A549 (cell line): ENCODE measurements around the gene SLC9A9. TPM values are rescaled to one million over a fixed set of nuclear protein-coding genes. Genes with fewer than 3 reads are reported as not detected.

Experiments
- ATAC-seq, 2 experiments: fragments of 200-7000 bp in 1 of 2; fragments of >200 bp in 1 of 2; cut with Nextera tagmentation in 1 of 2; cut with Tn5 transposase in 1 of 2; 3 replicates each; pipeline versions ENCODE4 v1.8.0 to v1.9.1; 2018 to 2020; ENCODE audit warnings: mild to moderate bottlenecking in 1 of 2, moderate library complexity in 1 of 2
- CTCF ChIA-PET: fragments of 300-600 bp; sonication (Branson Sonifier 250); formaldehyde crosslinking; extraction: SDS; loops from one replicate; lab custom pipeline; 2021; ENCODE audit warnings: antibody characterized with exemption, inconsistent platforms; lab: Yijun Ruan, JAX
- POLR2A ChIA-PET: fragments of 350-600 bp; formaldehyde crosslinking; extraction: SDS; loops from one replicate; lab custom pipeline; 2021; ENCODE audit warnings: antibody characterized with exemption, inconsistent platforms; lab: Yijun Ruan, JAX
- DNase-seq, 2 experiments: peaks; one replicate each; pipeline versions ENCODE4 v3.0.0 to v3.0.0-alpha.2; 2011 to 2016; ENCODE audit warnings: low read depth in 1 of 2, low spot score in 1 of 2
- FAIRE-seq: peaks from 2 replicates; lab custom pipeline; 2011; peaks lifted over from hg19 to GRCh38; lab: Jason Lieb, UNC
- H3K27ac ChIP-seq, 2 experiments: fragments of >200 bp; sonication (Bioruptor Twin); formaldehyde crosslinking; 3 replicates each; pipeline ENCODE4 v1.5.1; 2016 to 2017
- H3K4me1 ChIP-seq: fragments of >200 bp; sonication (Bioruptor Twin); formaldehyde crosslinking; 3 replicates; pipeline ENCODE4 v1.6.1; 2016
- H3K4me2 ChIP-seq: fragments of >200 bp; sonication (Bioruptor Twin); formaldehyde crosslinking; 3 replicates; pipeline ENCODE4 v1.6.1; 2016
- H3K4me3 ChIP-seq: fragments of >200 bp; sonication (Bioruptor Twin); formaldehyde crosslinking; 3 replicates; pipeline ENCODE4 v1.5.1; 2016
- H3K9me3 ChIP-seq: fragments of >200 bp; sonication (Bioruptor Twin); formaldehyde crosslinking; 3 replicates; pipeline ENCODE4 v1.6.1; 2016
- EHF ChIP-seq: fragments of 250-450 bp; sonication (Bioruptor Pico); IDR thresholded peaks from 2 replicates; pipeline ENCODE4 v1.5.0; 2020; ENCODE audit warnings: mild to moderate bottlenecking
- EP300 ChIP-seq, 2 experiments: fragments of >200 bp; sonication (Bioruptor Twin); formaldehyde crosslinking; IDR thresholded peaks; 2 replicates in 1 of 2; 3 replicates in 1 of 2; pipeline ENCODE4 v1.6.1; 2016 to 2017
- ESRRA ChIP-seq: fragments of 150-350 bp; IDR thresholded peaks from 2 replicates; pipeline ENCODE4 v1.6.1; 2014; ENCODE audit warnings: mild to moderate bottlenecking, low read length, borderline replicate concordance
- FOSB ChIP-seq: fragments of 250-450 bp; sonication (Bioruptor Pico); IDR thresholded peaks from 2 replicates; pipeline ENCODE4 v1.5.0; 2020; ENCODE audit warnings: mild to moderate bottlenecking, moderate library complexity
- FOSL2 ChIP-seq, 2 experiments: fragments of 450-650 bp in 1 of 2; fragments of >200 bp in 1 of 2; sonication (Bioruptor Twin) in 1 of 2; formaldehyde crosslinking; IDR thresholded peaks; 2 replicates each; pipeline versions ENCODE4 v1.5.0 to v1.6.1; 2016 to 2020; ENCODE audit warnings: mild to moderate bottlenecking in 1 of 2, moderate library complexity in 1 of 2
- HDAC2 ChIP-seq: fragments of 200-600 bp; sonication (generic); IDR thresholded peaks from 2 replicates; pipeline ENCODE4 v1.6.1; 2016
- HEYL ChIP-seq: fragments of 250-450 bp; sonication (Bioruptor Pico); IDR thresholded peaks from 2 replicates; pipeline ENCODE4 v1.8.0; 2021; ENCODE audit warnings: mild to moderate bottlenecking, moderate library complexity
- HOXA7 ChIP-seq: fragments of 250-450 bp; sonication (Bioruptor Pico); IDR thresholded peaks from 2 replicates; pipeline ENCODE4 v1.5.0; 2020; ENCODE audit warnings: mild to moderate bottlenecking, moderate library complexity
- HOXB13 ChIP-seq: fragments of 250-450 bp; sonication (Bioruptor Pico); IDR thresholded peaks from 2 replicates; pipeline ENCODE4 v1.5.0; 2020; ENCODE audit warnings: low read depth, mild to moderate bottlenecking, moderate library complexity
- HOXB5 ChIP-seq: fragments of 250-450 bp; sonication (Bioruptor Pico); IDR thresholded peaks from 2 replicates; pipeline ENCODE4 v1.5.0; 2020; ENCODE audit warnings: mild to moderate bottlenecking, moderate library complexity
- JUNB ChIP-seq: fragments of >200 bp; sonication (Bioruptor Twin); formaldehyde crosslinking; IDR thresholded peaks from 2 replicates; pipeline ENCODE4 v1.6.1; 2016
- MYC ChIP-seq: IDR thresholded peaks from 2 replicates; pipeline ENCODE4 v1.6.1; 2012; ENCODE audit warnings: mild to moderate bottlenecking, inconsistent platforms, low read length, improper control_type of control experiment, borderline replicate concordance
- NFE2L2 ChIP-seq: fragments of 150-350 bp; conservative IDR thresholded peaks from 2 replicates; pipeline ENCODE4 v1.6.1; 2014; ENCODE audit warnings: low read length
- PHF8 ChIP-seq: fragments of 200-600 bp; sonication (generic); IDR thresholded peaks from 2 replicates; pipeline ENCODE4 v1.6.1; 2016; ENCODE audit warnings: low read depth, mild to moderate bottlenecking, antibody characterized with exemption, moderate library complexity, borderline replicate concordance
- RAD21 ChIP-seq, 2 experiments: fragments of >200 bp in 1 of 2; sonication (Bioruptor Twin) in 1 of 2; formaldehyde crosslinking in 1 of 2; IDR thresholded peaks in 1 of 2; conservative IDR thresholded peaks in 1 of 2; 2 replicates in 1 of 2; 3 replicates in 1 of 2; pipeline ENCODE4 v1.6.1; 2012 to 2018; ENCODE audit warnings: inconsistent platforms in 1 of 2
- RFX5 ChIP-seq: fragments of 450-650 bp; IDR thresholded peaks from 2 replicates; pipeline ENCODE4 v1.7.1; 2014; ENCODE audit warnings: antibody characterized with exemption, mild to moderate bottlenecking, moderate library complexity
- RNF2 ChIP-seq: fragments of 200-600 bp; sonication (generic); IDR thresholded peaks from 2 replicates; pipeline ENCODE4 v1.6.1; 2016; ENCODE audit warnings: low read depth, mild to moderate bottlenecking, antibody characterized with exemption, moderate library complexity, borderline replicate concordance
- ZFP36 ChIP-seq: fragments of 450-650 bp; IDR thresholded peaks from 2 replicates; pipeline ENCODE4 v1.6.1; 2014; ENCODE audit warnings: borderline replicate concordance; ENCODE audit not compliant: partially characterized antibody
- ZNF302 ChIP-seq: fragments of 250-450 bp; sonication (Bioruptor Pico); IDR thresholded peaks from 2 replicates; pipeline ENCODE4 v1.9.0; 2021; ENCODE audit warnings: inconsistent platforms, mild to moderate bottlenecking, moderate library complexity
- ZSCAN20 ChIP-seq: fragments of 250-450 bp; sonication (Bioruptor Pico); IDR thresholded peaks from 2 replicates; pipeline ENCODE4 v1.8.0; 2022; ENCODE audit warnings: mild to moderate bottlenecking, moderate library complexity
- WGBS: methylation state at CpG from one replicate; pipeline ENCODE4 v1.1.6; 2017; ENCODE audit errors: missing lambda C conversion rate; 5-methylcytosine and 5-hydroxymethylcytosine counted together
- polyA plus RNA-seq, 4 experiments: library from polyadenylated mRNA; depleted of rRNA in 3 of 4; stranded (reverse); fragments of >200 nt; fragmentation: RNase III in 1 of 4; extraction: RNeasy Plus Mini Kit Qiagen cat#74134 plus additional on column Dnase treatment in 1 of 4; gene quantifications; 2 replicates in 3 of 4; 3 replicates in 1 of 4; pipeline ENCODE4 v1.2.3, GENCODE V29; 2011 to 2017
- TF ChIP-seq, protein P1 (sequence below): fragments of >200 bp; sonication (Bioruptor Twin); formaldehyde crosslinking; IDR thresholded peaks from 2 replicates; pipeline ENCODE4 v1.6.1; 2016
- TF ChIP-seq, protein P2 (sequence below): fragments of >200 bp; sonication (Bioruptor Twin); formaldehyde crosslinking; IDR thresholded peaks from 3 replicates; pipeline ENCODE4 v1.5.1; 2016
- TF ChIP-seq, protein P3 (sequence below): fragments of 250-450 bp; sonication (Bioruptor Pico); IDR thresholded peaks from 2 replicates; pipeline ENCODE4 v1.5.0; 2020; ENCODE audit warnings: low read depth, mild to moderate bottlenecking, moderate library complexity

The SLC9A9 gene
- polyA plus RNA-seq, 2 of the 4 experiments (the other 2 are of a cell fraction), result 0.10 to 0.32 TPM

DNA sequence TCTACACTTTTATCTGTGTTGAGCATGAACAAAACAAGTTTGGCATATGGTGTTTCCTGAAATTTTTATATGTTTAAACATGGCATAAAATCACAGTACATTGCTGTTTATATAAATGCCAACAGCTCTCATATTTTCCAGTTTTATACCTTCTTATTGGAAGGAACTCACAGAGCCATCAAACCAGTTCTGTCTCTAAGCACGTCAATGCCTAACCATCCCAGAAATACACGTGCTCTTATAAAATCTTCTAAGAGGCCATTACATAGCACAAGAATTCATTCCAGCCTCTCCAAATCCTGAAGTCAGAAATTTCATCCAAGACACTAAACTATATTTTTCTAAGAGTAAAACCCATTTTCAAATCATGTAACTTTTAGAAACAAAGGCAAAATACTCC, 20.8 kb downstream of the SLC9A9 start:
- ATAC-seq (no peak), FAIRE-seq (no peak), DNase-seq (no peak)
- Histone ChIP-seq H3K4me2 (no peak overlapping the region), H3K9me3 (no peaks in the 10 kb centered on the region)
- WGBS, result 35% methylated on average over 2 of the region's 2 CpGs
- CTCF ChIA-PET, result no interaction called here
- TF ChIP-seq EHF (CRISPR knock-in tag), result no peak
- TF ChIP-seq ESRRA, result no peak
- no peak for TF ChIP-seq MYC
- no peak for TF ChIP-seq JUNB
- no peak for TF ChIP-seq HOXB13 (CRISPR knock-in tag)
- TF ChIP-seq ZSCAN20 (CRISPR knock-in tag), result no peak
- TF ChIP-seq, protein P1, sequence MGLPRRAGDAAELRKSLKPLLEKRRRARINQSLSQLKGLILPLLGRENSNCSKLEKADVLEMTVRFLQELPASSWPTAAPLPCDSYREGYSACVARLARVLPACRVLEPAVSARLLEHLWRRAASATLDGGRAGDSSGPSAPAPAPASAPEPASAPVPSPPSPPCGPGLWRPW, result no peak
- TF ChIP-seq FOSL2 (IDR thresholded peaks at IDR 0.05), result no peak
- TF ChIP-seq FOSL2 (CRISPR knock-in tag; IDR thresholded peaks at IDR 0.05), result no peak
- no peak for TF ChIP-seq FOSB (CRISPR knock-in tag)
- no peak for TF ChIP-seq NFE2L2
- TF ChIP-seq HDAC2, result no peak
- no peak for TF ChIP-seq HOXA7 (CRISPR knock-in tag)
- TF ChIP-seq, all 56 proteins: peak for 0
- no peak overlapping the region for H3K4me3 ChIP-seq
- POLR2A ChIA-PET, result no interaction called here
- no peaks in the 10 kb centered on the region for H3K4me1 ChIP-seq
- no peak overlapping the region for H3K27ac ChIP-seq

DNA sequence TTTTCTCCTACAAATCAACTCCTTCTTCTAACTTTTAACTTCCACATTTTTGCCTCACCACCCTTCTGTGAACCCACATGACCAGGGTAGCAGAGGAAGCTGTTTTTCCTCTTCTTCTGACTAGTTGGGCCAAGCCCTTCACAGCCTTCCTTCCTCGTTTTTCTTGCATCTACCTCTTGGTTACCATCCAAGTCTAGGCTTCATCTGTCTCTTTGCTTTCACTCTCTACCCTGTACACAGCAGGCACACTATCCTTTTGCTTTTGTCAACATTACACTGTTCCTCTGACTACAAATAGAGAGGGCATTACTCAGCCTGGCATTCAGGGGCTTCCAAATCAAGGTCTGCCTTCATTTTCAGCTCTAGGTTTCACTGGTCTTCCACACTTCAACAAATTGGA, 22.0 kb downstream of the SLC9A9 start:
- Histone ChIP-seq H3K9me3 (no peaks in the 10 kb centered on the region), H3K4me2 (no peak overlapping the region), H3K4me1 (no peaks in the 10 kb centered on the region), H3K4me3 (no peak overlapping the region), H3K27ac (no peak overlapping the region)
- ATAC-seq (no peak), DNase-seq (no peak), FAIRE-seq (no peak)
- TF ChIP-seq HOXB5 (CRISPR knock-in tag) (no peak), RAD21 (conservative IDR thresholded peaks at IDR 0.05 in 1 of 2, IDR thresholded peaks at IDR 0.05 in 1 of 2) (no peak), JUNB (no peak), FOSB (CRISPR knock-in tag) (no peak), RFX5 (no peak), HEYL (CRISPR knock-in tag) (no peak), ZNF302 (CRISPR knock-in tag) (no peak), RNF2 (no peak), PHF8 (no peak), ZFP36 (no peak), EP300 (IDR thresholded peaks at IDR 0.05) (no peak)
- TF ChIP-seq, protein P2, sequence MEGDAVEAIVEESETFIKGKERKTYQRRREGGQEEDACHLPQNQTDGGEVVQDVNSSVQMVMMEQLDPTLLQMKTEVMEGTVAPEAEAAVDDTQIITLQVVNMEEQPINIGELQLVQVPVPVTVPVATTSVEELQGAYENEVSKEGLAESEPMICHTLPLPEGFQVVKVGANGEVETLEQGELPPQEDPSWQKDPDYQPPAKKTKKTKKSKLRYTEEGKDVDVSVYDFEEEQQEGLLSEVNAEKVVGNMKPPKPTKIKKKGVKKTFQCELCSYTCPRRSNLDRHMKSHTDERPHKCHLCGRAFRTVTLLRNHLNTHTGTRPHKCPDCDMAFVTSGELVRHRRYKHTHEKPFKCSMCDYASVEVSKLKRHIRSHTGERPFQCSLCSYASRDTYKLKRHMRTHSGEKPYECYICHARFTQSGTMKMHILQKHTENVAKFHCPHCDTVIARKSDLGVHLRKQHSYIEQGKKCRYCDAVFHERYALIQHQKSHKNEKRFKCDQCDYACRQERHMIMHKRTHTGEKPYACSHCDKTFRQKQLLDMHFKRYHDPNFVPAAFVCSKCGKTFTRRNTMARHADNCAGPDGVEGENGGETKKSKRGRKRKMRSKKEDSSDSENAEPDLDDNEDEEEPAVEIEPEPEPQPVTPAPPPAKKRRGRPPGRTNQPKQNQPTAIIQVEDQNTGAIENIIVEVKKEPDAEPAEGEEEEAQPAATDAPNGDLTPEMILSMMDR, result no peak
- TF ChIP-seq, protein P3, sequence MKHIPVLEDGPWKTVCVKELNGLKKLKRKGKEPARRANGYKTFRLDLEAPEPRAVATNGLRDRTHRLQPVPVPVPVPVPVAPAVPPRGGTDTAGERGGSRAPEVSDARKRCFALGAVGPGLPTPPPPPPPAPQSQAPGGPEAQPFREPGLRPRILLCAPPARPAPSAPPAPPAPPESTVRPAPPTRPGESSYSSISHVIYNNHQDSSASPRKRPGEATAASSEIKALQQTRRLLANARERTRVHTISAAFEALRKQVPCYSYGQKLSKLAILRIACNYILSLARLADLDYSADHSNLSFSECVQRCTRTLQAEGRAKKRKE (CRISPR knock-in tag), result no peak
- ChIA-PET POLR2A (no interaction called here), CTCF (no interaction called here)
- 4% methylated on average over 1 of the region's 1 CpG for WGBS
